Measurements from ENCODE around the gene FOXN3. TPM values are rescaled to one million over a fixed set of nuclear protein-coding genes. Genes with fewer than 3 reads are reported as not detected.
A peak's percentile ranks its signal among the peaks of the same experiment; 100 is the strongest.

Gene FOXN3
- polyA plus RNA-seq, 3 donors = 38.7 to 57.4 (median 42.0) TPM

DNA sequence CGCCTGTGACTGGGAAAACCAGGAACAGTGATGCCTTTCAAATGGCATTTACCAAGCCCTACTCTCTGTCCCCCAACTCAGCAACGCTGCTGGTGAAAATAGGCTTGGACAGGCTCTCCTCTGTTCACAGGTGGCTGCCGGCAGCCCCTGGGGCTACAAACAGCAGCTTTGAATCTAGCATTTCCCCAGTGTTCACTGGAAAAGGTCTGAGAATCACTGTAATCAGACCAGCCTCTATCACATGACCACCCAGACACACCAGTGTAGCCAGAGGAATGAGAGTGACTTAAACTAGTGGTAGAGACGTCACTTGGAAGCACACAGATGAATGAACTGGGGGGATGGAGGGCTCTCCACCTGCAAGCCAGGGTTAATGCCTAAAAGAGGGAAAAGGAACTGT, 151.8 kb downstream of the FOXN3 start:
- no peak overlapping the region for H3K27ac ChIP-seq (ENCODE audit: low read depth in 1 of 2, low read length in 2 of 2)
- H3K4me1 Mint-ChIP-seq = peaks cover 5% of the 10 kb centered on the region
- WGBS (ENCODE audit: insufficient coverage) = 100% methylated on average over 1 of the region's 4 CpGs
- TF ChIP-seq, protein P1, sequence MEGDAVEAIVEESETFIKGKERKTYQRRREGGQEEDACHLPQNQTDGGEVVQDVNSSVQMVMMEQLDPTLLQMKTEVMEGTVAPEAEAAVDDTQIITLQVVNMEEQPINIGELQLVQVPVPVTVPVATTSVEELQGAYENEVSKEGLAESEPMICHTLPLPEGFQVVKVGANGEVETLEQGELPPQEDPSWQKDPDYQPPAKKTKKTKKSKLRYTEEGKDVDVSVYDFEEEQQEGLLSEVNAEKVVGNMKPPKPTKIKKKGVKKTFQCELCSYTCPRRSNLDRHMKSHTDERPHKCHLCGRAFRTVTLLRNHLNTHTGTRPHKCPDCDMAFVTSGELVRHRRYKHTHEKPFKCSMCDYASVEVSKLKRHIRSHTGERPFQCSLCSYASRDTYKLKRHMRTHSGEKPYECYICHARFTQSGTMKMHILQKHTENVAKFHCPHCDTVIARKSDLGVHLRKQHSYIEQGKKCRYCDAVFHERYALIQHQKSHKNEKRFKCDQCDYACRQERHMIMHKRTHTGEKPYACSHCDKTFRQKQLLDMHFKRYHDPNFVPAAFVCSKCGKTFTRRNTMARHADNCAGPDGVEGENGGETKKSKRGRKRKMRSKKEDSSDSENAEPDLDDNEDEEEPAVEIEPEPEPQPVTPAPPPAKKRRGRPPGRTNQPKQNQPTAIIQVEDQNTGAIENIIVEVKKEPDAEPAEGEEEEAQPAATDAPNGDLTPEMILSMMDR (IDR thresholded peaks at IDR 0.05) = no peak
- no peaks in the 10 kb centered on the region for H3K27me3 ChIP-seq (ENCODE audit: control insufficient read depth in 2 of 2, insufficient read depth in 2 of 2, low read length in 2 of 2)
- H3K4me3 ChIP-seq (replicated peaks in 1 of 3; ENCODE audit: low read depth in 2 of 3, low read length in 3 of 3) = no peak overlapping the region
- H3K4me1 ChIP-seq (ENCODE audit: control insufficient read depth in 1 of 2, insufficient read depth in 2 of 2, low read length in 2 of 2) = no peaks in the 10 kb centered on the region
- H3K9ac ChIP-seq (ENCODE audit: insufficient read depth, low read length, poor library complexity, severe bottlenecking) = no peak overlapping the region
- no peaks in the 10 kb centered on the region for H3K27me3 Mint-ChIP-seq (ENCODE audit: low read depth in 3 of 3)
- no peaks in the 10 kb centered on the region for H3K9me3 Mint-ChIP-seq
- H3K36me3 ChIP-seq (replicated peaks in 1 of 2; ENCODE audit: control insufficient read depth in 1 of 2, insufficient read depth in 2 of 2, low read length in 2 of 2) = peaks cover 7 to 45% of the 10 kb centered on the region in 2 donors
- no peak for DNase-seq
- peaks cover 86% of the 10 kb centered on the region for H3K79me2 ChIP-seq (ENCODE audit: insufficient read depth, low read length)
- no peaks in the 10 kb centered on the region for H3K9me3 ChIP-seq (replicated peaks in 1 of 2; ENCODE audit: control insufficient read depth in 1 of 2, insufficient read depth in 1 of 2, low read length in 2 of 2)
- peak overlapping the region in 3 of 7 donors; percentile 5 to 48 (median 5) for H3K27ac Mint-ChIP-seq
- H2AFZ ChIP-seq (ENCODE audit: insufficient read depth, low read depth, low read length, poor library complexity, severe bottlenecking) = no peak overlapping the region
- H3K4me3 Mint-ChIP-seq = no peak overlapping the region
- H3K4me2 ChIP-seq (replicated peaks; ENCODE audit: extremely low read depth, low read length, poor library complexity, severe bottlenecking) = no peak overlapping the region
- H4K20me1 ChIP-seq (ENCODE audit: insufficient read depth, low read length) = peaks cover 95% of the 10 kb centered on the region
- intact Hi-C loops (cut with micrococcal nuclease) = no loop called here
- H3K36me3 Mint-ChIP-seq = peaks cover 24 to 44% of the 10 kb centered on the region in 2 donors

GRCh38 chr14:89264196-89264800, 152.7 kb downstream of the FOXN3 start:
- Histone ChIP-seq H3K4me1 (ENCODE audit: control insufficient read depth in 1 of 2, insufficient read depth in 2 of 2, low read length in 2 of 2) (no peaks in the 10 kb centered on the region), H2AFZ (ENCODE audit: insufficient read depth, low read depth, low read length, poor library complexity, severe bottlenecking) (no peak overlapping the region), H3K9ac (ENCODE audit: insufficient read depth, low read length, poor library complexity, severe bottlenecking) (no peak overlapping the region), H3K79me2 (ENCODE audit: insufficient read depth, low read length) (peaks cover 85% of the 10 kb centered on the region), H3K9me3 (replicated peaks in 1 of 2; ENCODE audit: control insufficient read depth in 1 of 2, insufficient read depth in 1 of 2, low read length in 2 of 2) (no peaks in the 10 kb centered on the region), H4K20me1 (ENCODE audit: insufficient read depth, low read length) (peaks cover 95% of the 10 kb centered on the region), H3K27me3 (ENCODE audit: control insufficient read depth in 2 of 2, insufficient read depth in 2 of 2, low read length in 2 of 2) (no peaks in the 10 kb centered on the region), H3K36me3 (replicated peaks in 1 of 2; ENCODE audit: control insufficient read depth in 1 of 2, insufficient read depth in 2 of 2, low read length in 2 of 2) (peaks cover 7 to 45% of the 10 kb centered on the region in 2 donors), H3K4me2 (replicated peaks; ENCODE audit: extremely low read depth, low read length, poor library complexity, severe bottlenecking) (no peak overlapping the region), H3K27ac (ENCODE audit: low read depth in 1 of 2, low read length in 2 of 2) (no peak overlapping the region), H3K4me3 (replicated peaks in 1 of 3; ENCODE audit: low read depth in 2 of 3, low read length in 3 of 3) (no peak overlapping the region)
- 100% methylated on average over 2 of the region's 6 CpGs for WGBS (ENCODE audit: insufficient coverage)
- H3K4me3 Mint-ChIP-seq = no peak overlapping the region
- H3K27me3 Mint-ChIP-seq (ENCODE audit: low read depth in 3 of 3) = no peaks in the 10 kb centered on the region
- peak in 1 of 3 donors; percentile 9 for DNase-seq
- peak overlapping the region in 3 of 7 donors; percentile 26 to 52 (median 30) for H3K27ac Mint-ChIP-seq
- H3K36me3 Mint-ChIP-seq = peaks cover 24 to 44% of the 10 kb centered on the region in 2 donors
- H3K9me3 Mint-ChIP-seq = peaks cover 0 to 2% (median 0%) of the 10 kb centered on the region in 7 donors
- intact Hi-C loops (cut with micrococcal nuclease) = no loop called here
- H3K4me1 Mint-ChIP-seq = peaks cover 3% of the 10 kb centered on the region
- TF ChIP-seq, protein P1 (IDR thresholded peaks at IDR 0.05) = no peak

Measured in CD14-positive monocyte (primary cell).